HEK293 (cell line): ENCODE data around the gene KRT80.

Source experiments
- SP2 ChIP-seq: fragments of 450-650 bp; formaldehyde crosslinking; IDR thresholded peaks from 2 replicates; pipeline ENCODE4 v1.5.1; 2016; ENCODE audit warnings: missing biosample characterization, missing genetic modification characterization
- TCF7L2 ChIP-seq: IDR thresholded peaks from 2 replicates; pipeline ENCODE4 v1.6.1; 2011; ENCODE audit warnings: low read depth, mild to moderate bottlenecking, inconsistent platforms, low read length, moderate library complexity, borderline replicate concordance
- ZNF629 ChIP-seq: fragments of 450-650 bp; formaldehyde crosslinking; IDR thresholded peaks from 2 replicates; pipeline ENCODE4 v1.5.1; 2017; ENCODE audit warnings: missing biosample characterization, missing genetic modification characterization
- ZNF785 ChIP-seq: fragments of 450-650 bp; formaldehyde crosslinking; IDR thresholded peaks from 2 replicates; pipeline ENCODE4 v1.5.1; 2016; ENCODE audit warnings: missing biosample characterization, missing genetic modification characterization
- TF ChIP-seq, protein P1 (sequence below): fragments of 450-650 bp; formaldehyde crosslinking; IDR thresholded peaks from 2 replicates; pipeline ENCODE4 v1.5.1; 2016; ENCODE audit warnings: missing biosample characterization, missing genetic modification characterization

DNA sequence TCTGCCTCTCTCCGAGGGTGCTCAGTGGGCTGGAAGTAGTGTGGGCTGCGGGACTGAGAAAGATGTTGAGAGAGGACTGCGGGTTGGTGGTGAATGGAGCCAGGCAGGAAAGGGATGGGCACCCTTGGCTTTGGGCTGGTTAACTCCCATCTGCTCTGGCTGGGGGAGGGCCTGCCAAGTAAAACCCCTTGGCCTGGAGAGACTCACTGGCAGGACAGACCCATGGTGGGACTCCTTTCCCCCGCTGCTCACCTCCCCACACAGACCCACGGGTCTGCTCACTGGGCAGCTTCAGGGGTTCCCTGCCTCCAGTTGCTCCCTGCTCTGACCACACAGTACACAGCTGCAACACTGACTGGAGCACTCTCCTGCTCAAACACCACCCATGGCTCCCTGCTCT, 54.1 kb downstream of the KRT80 start:
- TF ChIP-seq SP2 (tag by site-specific recombination): no peak
- no peak for TF ChIP-seq TCF7L2
- TF ChIP-seq, protein P1, sequence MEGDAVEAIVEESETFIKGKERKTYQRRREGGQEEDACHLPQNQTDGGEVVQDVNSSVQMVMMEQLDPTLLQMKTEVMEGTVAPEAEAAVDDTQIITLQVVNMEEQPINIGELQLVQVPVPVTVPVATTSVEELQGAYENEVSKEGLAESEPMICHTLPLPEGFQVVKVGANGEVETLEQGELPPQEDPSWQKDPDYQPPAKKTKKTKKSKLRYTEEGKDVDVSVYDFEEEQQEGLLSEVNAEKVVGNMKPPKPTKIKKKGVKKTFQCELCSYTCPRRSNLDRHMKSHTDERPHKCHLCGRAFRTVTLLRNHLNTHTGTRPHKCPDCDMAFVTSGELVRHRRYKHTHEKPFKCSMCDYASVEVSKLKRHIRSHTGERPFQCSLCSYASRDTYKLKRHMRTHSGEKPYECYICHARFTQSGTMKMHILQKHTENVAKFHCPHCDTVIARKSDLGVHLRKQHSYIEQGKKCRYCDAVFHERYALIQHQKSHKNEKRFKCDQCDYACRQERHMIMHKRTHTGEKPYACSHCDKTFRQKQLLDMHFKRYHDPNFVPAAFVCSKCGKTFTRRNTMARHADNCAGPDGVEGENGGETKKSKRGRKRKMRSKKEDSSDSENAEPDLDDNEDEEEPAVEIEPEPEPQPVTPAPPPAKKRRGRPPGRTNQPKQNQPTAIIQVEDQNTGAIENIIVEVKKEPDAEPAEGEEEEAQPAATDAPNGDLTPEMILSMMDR: no peak
- TF ChIP-seq ZNF785 (tag by site-specific recombination): no peak
- TF ChIP-seq ZNF629: no peak
